Measurements from ENCODE around the gene SH3YL1.

DNA sequence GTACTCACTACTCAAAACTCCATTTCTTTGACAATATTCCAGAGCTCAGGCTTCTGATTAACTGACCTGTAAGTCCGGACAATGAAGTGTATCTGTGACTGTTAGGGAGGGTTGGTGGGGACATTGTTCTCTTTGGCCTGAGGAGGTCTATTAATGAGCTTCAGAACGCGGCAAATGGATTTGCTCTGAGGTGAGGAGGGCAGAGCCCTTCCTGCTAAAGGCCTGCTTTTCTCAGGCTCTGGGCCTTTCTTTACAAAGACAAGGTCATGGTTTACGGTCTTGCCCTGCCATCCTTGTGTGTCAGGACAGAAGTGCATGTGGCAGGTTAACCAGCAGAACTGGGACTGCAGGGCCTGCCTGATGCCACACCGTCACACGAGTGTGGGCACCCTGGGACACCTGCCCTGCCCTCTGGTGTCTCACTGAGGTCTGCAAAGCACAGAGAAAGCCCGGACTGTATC, 16.8 kb upstream of the SH3YL1 start:
- TF ChIP-seq POLR2A (IDR thresholded peaks at IDR 0.05; ENCODE audit: low read depth, low read length): no peak
- TF ChIP-seq, protein P1, sequence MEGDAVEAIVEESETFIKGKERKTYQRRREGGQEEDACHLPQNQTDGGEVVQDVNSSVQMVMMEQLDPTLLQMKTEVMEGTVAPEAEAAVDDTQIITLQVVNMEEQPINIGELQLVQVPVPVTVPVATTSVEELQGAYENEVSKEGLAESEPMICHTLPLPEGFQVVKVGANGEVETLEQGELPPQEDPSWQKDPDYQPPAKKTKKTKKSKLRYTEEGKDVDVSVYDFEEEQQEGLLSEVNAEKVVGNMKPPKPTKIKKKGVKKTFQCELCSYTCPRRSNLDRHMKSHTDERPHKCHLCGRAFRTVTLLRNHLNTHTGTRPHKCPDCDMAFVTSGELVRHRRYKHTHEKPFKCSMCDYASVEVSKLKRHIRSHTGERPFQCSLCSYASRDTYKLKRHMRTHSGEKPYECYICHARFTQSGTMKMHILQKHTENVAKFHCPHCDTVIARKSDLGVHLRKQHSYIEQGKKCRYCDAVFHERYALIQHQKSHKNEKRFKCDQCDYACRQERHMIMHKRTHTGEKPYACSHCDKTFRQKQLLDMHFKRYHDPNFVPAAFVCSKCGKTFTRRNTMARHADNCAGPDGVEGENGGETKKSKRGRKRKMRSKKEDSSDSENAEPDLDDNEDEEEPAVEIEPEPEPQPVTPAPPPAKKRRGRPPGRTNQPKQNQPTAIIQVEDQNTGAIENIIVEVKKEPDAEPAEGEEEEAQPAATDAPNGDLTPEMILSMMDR (conservative IDR thresholded peaks at IDR 0.05; ENCODE audit: low read depth, low read length): no peak
- TF ChIP-seq BHLHE40 (IDR thresholded peaks at IDR 0.05; ENCODE audit: low read depth, low read length): no peak

Measured in IMR-90 (cell line).